HG03354 (cell line): ENCODE measurements around the gene GID8.

ENCODE experiments used
- ATAC-seq: cut with Tn5 transposase; IDR thresholded peaks from one replicate; pipeline ENCODE4 v1.9.1; 2021; ENCODE audit warnings: mild to moderate bottlenecking; ENCODE audit not compliant: unreplicated experiment, poor library complexity, severe bottlenecking

Gene GID8

DNA sequence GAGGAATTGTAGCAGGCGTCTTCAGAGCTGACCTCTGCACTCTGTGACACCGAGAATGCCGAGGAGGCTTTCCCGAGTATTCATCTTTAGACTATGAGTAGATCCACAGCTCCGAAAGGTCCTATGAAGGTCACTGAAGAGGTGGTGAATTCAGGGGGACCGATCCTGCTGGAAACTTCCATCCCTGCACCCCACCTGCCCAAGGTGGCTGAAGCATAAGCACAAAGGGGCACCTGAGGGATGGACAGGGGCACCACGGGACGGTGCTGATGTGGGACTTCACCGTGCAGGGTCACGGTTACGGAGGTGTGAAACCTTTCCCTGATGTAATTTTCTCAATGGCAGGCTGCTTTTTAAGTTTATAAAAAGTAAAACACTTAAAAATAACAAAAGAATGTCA, 36.1 kb upstream of the GID8 start:
- no peak for ATAC-seq

DNA sequence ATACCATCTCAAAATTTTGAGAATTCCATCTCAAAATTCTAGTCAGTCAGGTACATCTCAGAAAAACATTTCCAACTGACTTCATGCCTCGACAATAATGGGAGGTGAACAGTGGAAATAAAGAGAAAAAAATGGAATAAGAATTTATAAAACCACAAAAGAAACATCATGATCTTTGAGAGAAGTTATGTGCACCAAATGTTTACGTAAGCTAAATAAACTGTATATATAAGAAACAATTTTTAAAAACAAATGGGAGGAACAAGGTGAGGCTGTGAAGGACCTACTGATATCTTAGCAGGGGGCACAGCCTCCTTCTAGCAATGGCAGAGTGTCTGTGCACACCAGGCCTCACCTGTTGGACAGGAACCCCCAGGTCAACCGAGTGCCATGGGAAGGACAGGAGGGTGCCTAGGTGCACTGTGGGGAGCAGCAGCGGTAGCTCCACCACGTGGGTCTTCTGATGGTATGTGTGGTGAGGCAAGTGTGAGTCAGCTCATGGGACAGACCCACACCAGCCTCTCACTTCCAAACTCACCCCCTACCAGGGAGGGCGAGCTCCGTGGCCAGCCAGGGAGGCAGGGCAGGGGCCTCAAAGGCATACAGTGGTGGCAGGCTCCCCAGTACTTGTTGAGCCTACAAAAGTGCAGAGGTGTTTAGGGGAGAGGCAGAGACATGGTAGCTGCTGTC, 34.9 kb upstream of the GID8 start:
- ATAC-seq = no peak

GRCh38 chr20:62905536-62906117, 32.3 kb upstream of the GID8 start:
- no peak for ATAC-seq

GRCh38 chr20:62906209-62906608, 31.7 kb upstream of the GID8 start:
- ATAC-seq = no peak

- no peak for ATAC-seq
These were observed 31.1 kb upstream of the GID8 start for GRCh38 chr20:62906647-62907375.

DNA sequence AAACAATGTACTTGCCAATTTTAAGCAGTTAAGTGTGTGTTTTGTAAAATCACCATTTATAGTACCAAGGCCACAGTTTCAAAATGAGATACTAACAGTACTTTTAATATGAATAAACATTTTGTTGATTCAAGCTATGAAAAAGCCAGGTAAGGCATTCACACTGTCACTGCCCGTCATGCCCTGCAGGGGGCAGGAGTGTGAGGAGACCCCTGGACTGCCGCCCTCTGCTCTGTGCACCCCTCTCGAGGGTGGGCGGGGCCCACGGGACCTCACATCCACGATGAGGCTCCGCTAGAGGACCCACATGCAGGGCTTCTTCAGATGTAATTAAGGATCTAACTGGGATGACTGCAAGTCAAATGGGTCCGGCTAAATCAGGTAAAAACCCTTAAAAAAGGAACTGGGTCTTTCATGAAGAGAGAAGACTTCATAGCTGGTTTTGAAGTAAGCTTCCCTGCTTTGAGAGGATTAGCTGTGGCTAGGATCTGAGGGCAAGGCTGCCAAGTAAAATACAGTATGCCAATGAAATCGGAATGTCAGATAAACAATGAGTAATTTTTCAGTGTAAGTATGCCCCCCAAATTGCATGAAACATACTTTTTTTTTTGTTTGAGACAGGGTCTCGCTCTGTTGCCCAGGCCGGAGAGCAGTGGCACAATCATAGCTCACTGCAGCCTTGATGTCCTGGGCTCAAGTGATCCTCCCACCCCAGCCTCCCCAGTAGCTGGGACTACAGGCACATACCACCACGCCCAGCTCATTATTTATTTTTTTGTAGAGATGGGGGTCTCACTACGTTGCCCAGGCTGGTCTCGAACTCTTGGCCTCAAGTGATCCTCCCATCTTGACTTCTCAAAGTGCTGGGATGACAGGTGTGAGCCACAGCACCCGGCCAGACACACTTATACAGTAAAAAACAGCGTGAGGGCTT, 30.3 kb upstream of the GID8 start:
- no peak for ATAC-seq

DNA sequence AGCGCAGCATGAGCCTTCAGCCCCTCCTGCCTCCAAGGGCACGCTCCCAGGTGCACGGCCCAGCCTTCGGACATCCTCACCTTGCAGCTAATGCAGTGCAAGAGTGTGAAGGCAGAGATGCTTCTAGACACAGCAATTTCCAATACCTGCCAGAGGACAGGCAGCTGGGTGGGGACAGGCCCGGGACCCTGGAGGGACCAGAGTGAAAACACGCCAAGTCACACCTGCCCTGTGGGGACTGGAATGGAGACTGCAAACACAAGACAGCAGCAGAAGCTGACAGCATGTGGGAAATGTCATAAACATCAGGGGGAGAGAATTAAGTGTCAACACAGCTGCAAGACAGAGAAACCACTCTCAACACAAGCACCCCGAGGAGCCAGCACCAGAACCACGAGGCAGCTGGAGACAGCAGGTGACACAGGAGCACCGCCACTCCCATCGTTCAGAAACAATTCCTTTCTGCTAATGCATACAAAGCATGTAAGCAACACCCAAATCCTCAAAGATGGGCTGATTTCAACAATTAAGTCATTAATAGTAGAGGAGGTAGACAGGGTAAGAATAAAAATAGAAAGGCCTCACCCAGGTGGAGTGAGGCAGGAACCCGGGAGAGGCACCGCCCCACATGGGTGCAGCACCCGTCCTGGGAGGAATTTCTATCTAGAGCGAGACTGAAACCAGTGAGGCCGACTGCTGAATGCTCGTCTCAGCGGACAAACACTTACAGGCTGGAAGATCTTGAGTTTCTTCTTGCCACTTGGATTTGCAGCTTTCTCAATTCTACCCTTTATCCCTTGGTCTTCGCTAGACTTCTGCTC, 28.8 kb upstream of the GID8 start:
- ATAC-seq = no peak

GRCh38 chr20:62910217-62910766, 27.7 kb upstream of the GID8 start:
- no peak for ATAC-seq

- ATAC-seq = no peak
These were observed 27.0 kb upstream of the GID8 start for GRCh38 chr20:62910777-62911497.

- ATAC-seq = no peak
These were observed 26.2 kb upstream of the GID8 start for GRCh38 chr20:62911701-62912280.

- no peak for ATAC-seq
These were observed 24.8 kb upstream of the GID8 start for GRCh38 chr20:62913043-62913630.

- ATAC-seq = no peak
These were observed 23.5 kb upstream of the GID8 start for GRCh38 chr20:62914436-62914835.

DNA sequence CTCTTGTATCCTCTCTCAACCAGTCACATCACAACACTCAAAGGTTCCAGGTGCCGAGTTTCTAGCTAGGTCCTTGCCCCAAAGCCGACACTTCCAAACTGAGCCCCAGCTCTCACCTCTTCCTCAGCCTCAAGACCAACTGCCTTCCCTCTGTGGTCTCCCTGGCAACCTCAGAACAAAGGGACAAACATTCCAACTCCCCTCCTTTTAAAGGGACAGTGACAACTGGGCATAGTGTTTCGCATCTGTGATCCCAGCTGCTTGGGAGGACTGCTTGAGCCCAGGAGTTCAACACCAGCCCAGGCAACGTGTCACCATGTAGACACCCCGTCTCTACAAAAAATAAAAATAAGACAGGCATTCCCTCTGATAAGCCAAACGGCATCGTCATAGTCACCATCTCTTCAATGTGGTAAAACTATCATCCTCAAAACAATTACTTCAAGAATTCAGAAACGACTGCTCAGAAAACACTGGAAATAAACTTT, 22.9 kb upstream of the GID8 start:
- no peak for ATAC-seq

DNA sequence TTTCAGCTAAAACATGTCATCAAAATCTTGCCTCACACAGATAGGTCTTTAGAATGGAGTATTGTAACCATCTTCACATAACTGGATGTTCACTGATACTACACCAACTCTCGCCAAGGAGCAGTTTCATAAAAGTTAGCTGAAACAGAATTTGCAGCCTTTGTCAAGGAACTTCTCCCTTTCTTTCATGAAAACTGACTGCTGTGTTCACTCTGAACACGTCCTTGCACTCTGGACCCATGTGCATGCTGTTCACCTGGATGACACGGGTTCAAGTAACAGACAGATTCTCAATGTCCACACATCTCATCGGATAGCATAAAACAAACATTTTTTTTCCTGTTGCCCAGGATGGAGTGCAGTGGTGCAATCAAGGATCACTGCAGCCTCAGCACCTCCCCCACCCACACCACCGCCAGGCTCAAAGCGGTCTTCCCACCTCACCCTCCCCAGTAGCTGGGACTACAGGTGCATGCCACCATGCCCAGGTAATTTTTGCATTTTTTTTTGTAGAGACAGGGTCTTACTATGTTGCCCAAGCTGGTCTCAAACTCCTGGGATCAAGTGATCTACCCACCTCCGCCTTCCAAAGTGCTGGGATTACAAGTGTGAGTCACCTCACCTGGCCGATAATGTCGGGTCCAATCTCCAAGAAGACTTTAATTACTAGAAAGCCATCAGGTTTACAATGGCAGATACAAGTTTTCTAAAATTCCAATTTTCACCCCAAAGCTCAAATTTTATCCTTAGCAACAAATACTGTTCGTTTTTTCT, 21.1 kb upstream of the GID8 start:
- ATAC-seq = no peak

DNA sequence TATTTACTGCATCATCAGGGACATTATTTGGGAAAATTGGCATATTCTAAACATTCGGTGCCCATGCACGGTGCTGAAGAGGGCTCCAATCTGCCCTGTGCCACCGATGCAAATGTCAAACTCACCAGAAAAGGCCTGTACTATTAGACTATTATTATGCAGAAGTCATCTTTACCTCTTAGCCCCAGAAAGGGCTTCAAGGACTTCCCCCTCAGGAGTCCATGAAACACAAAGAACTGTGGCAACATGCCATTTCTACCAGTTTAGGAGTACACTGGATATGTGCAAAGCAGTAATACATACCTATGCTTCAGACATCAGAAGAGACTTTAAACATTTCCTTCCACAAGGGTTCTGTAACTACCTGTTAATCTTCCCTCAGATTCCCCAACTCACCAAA, 20.2 kb upstream of the GID8 start:
- ATAC-seq = no peak

- ATAC-seq = no peak
These were observed 19.8 kb upstream of the GID8 start for GRCh38 chr20:62918147-62918546.

DNA sequence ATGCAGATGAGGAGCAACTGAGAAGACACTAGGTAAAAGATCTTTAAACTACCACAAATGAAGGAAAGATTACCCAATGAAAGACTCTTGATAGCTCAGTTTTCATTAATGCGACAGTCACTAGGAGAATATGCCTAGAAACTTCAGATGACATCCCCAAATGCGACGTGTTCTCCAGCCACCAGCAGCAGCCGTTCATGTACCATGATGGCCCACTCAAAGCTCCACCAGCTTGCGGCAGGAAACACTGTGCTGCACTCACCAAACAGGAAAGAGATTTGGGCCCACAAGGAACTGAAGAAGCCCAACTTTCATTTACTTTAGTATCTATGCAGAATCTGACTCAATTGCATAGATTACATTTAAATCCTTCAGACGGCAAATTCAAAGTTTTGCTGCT, 19.1 kb upstream of the GID8 start:
- ATAC-seq = no peak
